Fibroblast of lung (primary cell): ENCODE results near the gene ATRIP. TPM values are rescaled to one million over a fixed set of nuclear protein-coding genes. Genes with fewer than 3 reads are reported as not detected.

Experiments
- DNase-seq, 2 donors: peaks; one replicate each; pipeline versions ENCODE4 v3.0.0 to v3.0.0-alpha.2; 2010; ENCODE audit warnings: low read depth in 2 of 2
- H2AFZ ChIP-seq: 2 replicates; pipeline ENCODE4 v1.5.1; 2012; ENCODE audit warnings: low read length, control low read depth, inconsistent platforms
- H3K27ac ChIP-seq: 2 replicates; pipeline ENCODE4 v1.5.1; 2011; ENCODE audit warnings: low read length, control low read depth; ENCODE audit not compliant: insufficient read depth
- H3K27me3 ChIP-seq: 2 replicates; pipeline ENCODE4 v1.5.1; 2011; ENCODE audit warnings: mild to moderate bottlenecking, low read length; ENCODE audit not compliant: control insufficient read depth, insufficient read depth
- H3K36me3 ChIP-seq: 2 replicates; pipeline ENCODE4 v1.5.1; 2011; ENCODE audit warnings: low read length; ENCODE audit not compliant: control insufficient read depth, insufficient read depth
- H3K4me1 ChIP-seq: 2 replicates; pipeline ENCODE4 v1.5.1; 2011; ENCODE audit warnings: low read length; ENCODE audit not compliant: control insufficient read depth, insufficient read depth; ENCODE audit errors: extremely low read depth
- H3K4me2 ChIP-seq: 2 replicates; pipeline ENCODE4 v1.5.1; 2011; ENCODE audit warnings: low read length, control low read depth; ENCODE audit not compliant: insufficient read depth; ENCODE audit errors: extremely low read depth
- H3K4me3 ChIP-seq, 4 experiments: fragments of 200-600 bp in 1 of 4; sonication (generic) in 1 of 4; replicated peaks in 1 of 4; 2 replicates each; pipeline ENCODE4 v1.5.1; 2011 to 2016; ENCODE audit warnings: low read length in 4 of 4, low read depth in 3 of 4, mild to moderate bottlenecking in 3 of 4, control low read depth in 2 of 4, inconsistent platforms in 1 of 4, mixed read lengths in 1 of 4; ENCODE audit not compliant: insufficient read depth in 1 of 4; ENCODE audit errors: control extremely low read depth in 1 of 4
- H3K79me2 ChIP-seq: 2 replicates; pipeline ENCODE4 v1.5.1; 2012; ENCODE audit warnings: mild to moderate bottlenecking, low read length, inconsistent platforms; ENCODE audit not compliant: control insufficient read depth, insufficient read depth
- H3K9ac ChIP-seq: 2 replicates; pipeline ENCODE4 v1.5.1; 2011; ENCODE audit warnings: mild to moderate bottlenecking, low read length, control low read depth; ENCODE audit not compliant: insufficient read depth
- H3K9me3 ChIP-seq: 2 replicates; pipeline ENCODE4 v1.5.1; 2012; ENCODE audit warnings: low read depth, low read length; ENCODE audit not compliant: control insufficient read depth, insufficient read depth
- H4K20me1 ChIP-seq: 2 replicates; pipeline ENCODE4 v1.5.1; 2011; ENCODE audit warnings: low read length; ENCODE audit not compliant: control insufficient read depth, insufficient read depth; ENCODE audit errors: extremely low read depth
- EZH2 ChIP-seq: IDR thresholded peaks from 2 replicates; pipeline ENCODE4 v1.5.1; 2012; ENCODE audit warnings: low read length, control low read depth, mild to moderate bottlenecking; ENCODE audit errors: missing control alignments
- polyA plus RNA-seq, 2 donors: library from polyadenylated mRNA; depleted of rRNA in 1 of 2; stranded (reverse) in 1 of 2; unstranded in 1 of 2; fragments of >200 nt; gene quantifications; 2 replicates each; pipeline ENCODE4 v1.2.1, GENCODE V29; 2011 to 2012; ENCODE audit warnings: missing spikeins in 1 of 2
- total RNA-seq: library from RNA; depleted of rRNA; stranded (reverse); fragments of >200 nt; gene quantifications from 2 replicates; pipeline ENCODE4 v1.2.1, GENCODE V29; 2014
- TF ChIP-seq, protein P1 (sequence below), 2 donors: IDR thresholded peaks in 1 of 2; conservative IDR thresholded peaks in 1 of 2; 1 replicate in 1 of 2; 2 replicates in 1 of 2; pipeline ENCODE4 v1.5.1; 2011 to 2012; ENCODE audit warnings: low read length in 2 of 2, control low read depth in 1 of 2, inconsistent platforms in 1 of 2, low read depth in 1 of 2, mild to moderate bottlenecking in 1 of 2

ATRIP gene
- total and polyA plus RNA-seq, 2 donors (not counting 1 experiment from before 2014, with no cell fraction given), result 3.0 to 5.0 TPM

DNA sequence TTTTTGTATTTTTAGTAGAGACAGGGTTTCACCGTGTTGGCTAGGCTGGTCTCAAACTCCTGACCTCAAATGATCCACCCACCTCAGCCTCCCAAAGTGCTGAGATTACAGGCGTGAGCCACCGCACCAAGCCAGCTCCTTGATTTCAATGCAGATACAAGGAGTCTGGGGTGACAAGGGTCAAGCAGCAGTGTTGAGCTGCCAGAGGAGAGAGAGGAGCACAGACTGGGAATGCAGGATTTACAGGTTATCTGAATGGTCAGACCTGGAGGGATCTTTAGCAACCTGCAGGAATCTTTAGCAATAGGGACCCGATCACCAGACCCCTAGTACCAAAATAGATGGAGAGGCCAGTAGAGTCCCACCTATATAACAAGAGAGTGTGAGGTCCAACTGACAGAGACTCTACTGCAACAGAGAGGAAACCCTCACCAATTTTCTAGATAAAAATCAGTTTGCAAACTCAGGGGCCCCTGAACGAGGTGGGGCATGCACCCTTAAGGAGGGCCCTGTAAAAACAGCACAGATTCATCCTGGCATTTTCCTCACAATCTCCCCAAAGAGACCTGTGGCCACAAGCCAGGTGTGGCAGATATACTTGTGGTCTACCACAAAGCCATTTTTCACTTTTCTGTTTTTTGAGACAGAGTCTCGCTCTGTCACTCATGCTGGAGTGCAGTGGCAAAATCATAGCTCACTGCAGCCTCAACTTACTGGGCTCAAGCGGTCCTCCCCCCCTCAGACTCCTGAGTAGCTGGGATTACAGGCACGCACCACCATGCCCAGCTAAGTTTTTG is 68.1 kb downstream of the ATRIP start:
- DNase-seq, result no peak
- Histone ChIP-seq H3K27me3 (no peaks in the 10 kb centered on the region), H3K79me2 (no peaks in the 10 kb centered on the region), H2AFZ (no peak overlapping the region), H3K9me3 (no peaks in the 10 kb centered on the region), H4K20me1 (no peaks in the 10 kb centered on the region), H3K4me3 (no peak overlapping the region), H3K27ac (no peak overlapping the region), H3K36me3 (no peaks in the 10 kb centered on the region), H3K4me2 (no peak overlapping the region), H3K4me1 (no peaks in the 10 kb centered on the region), H3K9ac (no peak overlapping the region)
- TF ChIP-seq EZH2, result no peak
- TF ChIP-seq, protein P1, sequence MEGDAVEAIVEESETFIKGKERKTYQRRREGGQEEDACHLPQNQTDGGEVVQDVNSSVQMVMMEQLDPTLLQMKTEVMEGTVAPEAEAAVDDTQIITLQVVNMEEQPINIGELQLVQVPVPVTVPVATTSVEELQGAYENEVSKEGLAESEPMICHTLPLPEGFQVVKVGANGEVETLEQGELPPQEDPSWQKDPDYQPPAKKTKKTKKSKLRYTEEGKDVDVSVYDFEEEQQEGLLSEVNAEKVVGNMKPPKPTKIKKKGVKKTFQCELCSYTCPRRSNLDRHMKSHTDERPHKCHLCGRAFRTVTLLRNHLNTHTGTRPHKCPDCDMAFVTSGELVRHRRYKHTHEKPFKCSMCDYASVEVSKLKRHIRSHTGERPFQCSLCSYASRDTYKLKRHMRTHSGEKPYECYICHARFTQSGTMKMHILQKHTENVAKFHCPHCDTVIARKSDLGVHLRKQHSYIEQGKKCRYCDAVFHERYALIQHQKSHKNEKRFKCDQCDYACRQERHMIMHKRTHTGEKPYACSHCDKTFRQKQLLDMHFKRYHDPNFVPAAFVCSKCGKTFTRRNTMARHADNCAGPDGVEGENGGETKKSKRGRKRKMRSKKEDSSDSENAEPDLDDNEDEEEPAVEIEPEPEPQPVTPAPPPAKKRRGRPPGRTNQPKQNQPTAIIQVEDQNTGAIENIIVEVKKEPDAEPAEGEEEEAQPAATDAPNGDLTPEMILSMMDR (conservative IDR thresholded peaks at IDR 0.05 in 1 of 2, IDR thresholded peaks at IDR 0.05 in 1 of 2; ENCODE audit: low read depth in 1 of 2, low read length in 2 of 2), result no peak

Other genes with a start within 250 kb of the ATRIP start
- gene CAMP, start 223.2 kb upstream of the ATRIP start, total RNA-seq, result not detected in 2 replicates
- gene CAMP, start 223.2 kb upstream of the ATRIP start, polyA plus RNA-seq, result not detected in 2 replicates
- gene ZNF589, start 205.6 kb upstream of the ATRIP start, total RNA-seq, result 3.3 and 5.1 TPM in 2 replicates
- gene ZNF589, start 205.6 kb upstream of the ATRIP start, polyA plus RNA-seq, result 2.3 and 2.8 TPM in 2 replicates
- 21.3 and 29.2 TPM in 2 replicates for gene NME6, start 145.4 kb upstream of the ATRIP start, total RNA-seq
- 23.3 and 27.4 TPM in 2 replicates for gene NME6, start 145.4 kb upstream of the ATRIP start, polyA plus RNA-seq
- not detected in 2 replicates for gene SPINK8, start 113.1 kb upstream of the ATRIP start, total RNA-seq
- not detected in 2 replicates for gene SPINK8, start 113.1 kb upstream of the ATRIP start, polyA plus RNA-seq
- not detected in 2 replicates for gene FBXW12, start 74.5 kb upstream of the ATRIP start, total RNA-seq
- gene FBXW12, start 74.5 kb upstream of the ATRIP start, polyA plus RNA-seq, result 0.05 and 0.06 TPM in 2 replicates
- 37.2 and 44.6 TPM in 2 replicates for gene PLXNB1, start 16.7 kb upstream of the ATRIP start, total RNA-seq
- 12.8 and 14.3 TPM in 2 replicates for gene PLXNB1, start 16.7 kb upstream of the ATRIP start, polyA plus RNA-seq
- 19.3 and 27.2 TPM in 2 replicates for gene CCDC51, start 6.6 kb upstream of the ATRIP start, total RNA-seq
- 11.9 and 14.8 TPM in 2 replicates for gene CCDC51, start 6.6 kb upstream of the ATRIP start, polyA plus RNA-seq
- 305 and 306 TPM in 2 replicates for gene TMA7, start 6.5 kb upstream of the ATRIP start, total RNA-seq
- gene TMA7, start 6.5 kb upstream of the ATRIP start, polyA plus RNA-seq, result 337 and 356 TPM in 2 replicates
- 92.7 and 136 TPM in 2 replicates for gene SHISA5, start 57.4 kb downstream of the ATRIP start, total RNA-seq
- 139 and 172 TPM in 2 replicates for gene SHISA5, start 57.4 kb downstream of the ATRIP start, polyA plus RNA-seq
- 6.7 and 12.2 TPM in 2 replicates for gene PFKFB4, start 110.1 kb downstream of the ATRIP start, total RNA-seq
- gene PFKFB4, start 110.1 kb downstream of the ATRIP start, polyA plus RNA-seq, result 4.9 and 9.3 TPM in 2 replicates
- 0.26 and 0.66 TPM in 2 replicates for gene UCN2, start 117.0 kb downstream of the ATRIP start, total RNA-seq
- gene UCN2, start 117.0 kb downstream of the ATRIP start, polyA plus RNA-seq, result 0.07 and 0.27 TPM in 2 replicates
- 15.9 and 36.7 TPM in 2 replicates for gene COL7A1, start 148.6 kb downstream of the ATRIP start, total RNA-seq
- gene COL7A1, start 148.6 kb downstream of the ATRIP start, polyA plus RNA-seq, result 3.4 and 3.6 TPM in 2 replicates
- gene UQCRC1, start 162.9 kb downstream of the ATRIP start, total RNA-seq, result 294 and 366 TPM in 2 replicates
- gene UQCRC1, start 162.9 kb downstream of the ATRIP start, polyA plus RNA-seq, result 226 and 289 TPM in 2 replicates
- not detected in 2 replicates for gene TMEM89, start 175.0 kb downstream of the ATRIP start, total RNA-seq
- gene TMEM89, start 175.0 kb downstream of the ATRIP start, polyA plus RNA-seq, result not detected in 2 replicates
- gene SLC26A6, start 188.7 kb downstream of the ATRIP start, total RNA-seq, result 32.9 and 36.3 TPM in 2 replicates
- 13.3 and 20.9 TPM in 2 replicates for gene SLC26A6, start 188.7 kb downstream of the ATRIP start, polyA plus RNA-seq
- 0.77 and 2.1 TPM in 2 replicates for gene CELSR3, start 216.1 kb downstream of the ATRIP start, total RNA-seq
- 0.34 and 0.44 TPM in 2 replicates for gene CELSR3, start 216.1 kb downstream of the ATRIP start, polyA plus RNA-seq
- gene NCKIPSD, start 239.2 kb downstream of the ATRIP start, total RNA-seq, result 15.4 and 23.3 TPM in 2 replicates
- gene NCKIPSD, start 239.2 kb downstream of the ATRIP start, polyA plus RNA-seq, result 14.6 and 19.6 TPM in 2 replicates